C4-2B (cell line): ENCODE measurements around the gene CRLF1.

Experiments used
- H3K27ac ChIP-seq: fragments of 450-650 bp; 2 replicates; pipeline ENCODE4 v1.5.1; 2017
- ZFX ChIP-seq: fragments of 450-650 bp; IDR thresholded peaks from 2 replicates; pipeline ENCODE4 v1.6.1; 2017
- TF ChIP-seq, protein P1 (sequence below): fragments of 450-650 bp; conservative IDR thresholded peaks from 2 replicates; pipeline ENCODE4 v1.5.1; 2017; ENCODE audit warnings: mild to moderate bottlenecking

Gene CRLF1, protein sequence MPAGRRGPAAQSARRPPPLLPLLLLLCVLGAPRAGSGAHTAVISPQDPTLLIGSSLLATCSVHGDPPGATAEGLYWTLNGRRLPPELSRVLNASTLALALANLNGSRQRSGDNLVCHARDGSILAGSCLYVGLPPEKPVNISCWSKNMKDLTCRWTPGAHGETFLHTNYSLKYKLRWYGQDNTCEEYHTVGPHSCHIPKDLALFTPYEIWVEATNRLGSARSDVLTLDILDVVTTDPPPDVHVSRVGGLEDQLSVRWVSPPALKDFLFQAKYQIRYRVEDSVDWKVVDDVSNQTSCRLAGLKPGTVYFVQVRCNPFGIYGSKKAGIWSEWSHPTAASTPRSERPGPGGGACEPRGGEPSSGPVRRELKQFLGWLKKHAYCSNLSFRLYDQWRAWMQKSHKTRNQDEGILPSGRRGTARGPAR

DNA sequence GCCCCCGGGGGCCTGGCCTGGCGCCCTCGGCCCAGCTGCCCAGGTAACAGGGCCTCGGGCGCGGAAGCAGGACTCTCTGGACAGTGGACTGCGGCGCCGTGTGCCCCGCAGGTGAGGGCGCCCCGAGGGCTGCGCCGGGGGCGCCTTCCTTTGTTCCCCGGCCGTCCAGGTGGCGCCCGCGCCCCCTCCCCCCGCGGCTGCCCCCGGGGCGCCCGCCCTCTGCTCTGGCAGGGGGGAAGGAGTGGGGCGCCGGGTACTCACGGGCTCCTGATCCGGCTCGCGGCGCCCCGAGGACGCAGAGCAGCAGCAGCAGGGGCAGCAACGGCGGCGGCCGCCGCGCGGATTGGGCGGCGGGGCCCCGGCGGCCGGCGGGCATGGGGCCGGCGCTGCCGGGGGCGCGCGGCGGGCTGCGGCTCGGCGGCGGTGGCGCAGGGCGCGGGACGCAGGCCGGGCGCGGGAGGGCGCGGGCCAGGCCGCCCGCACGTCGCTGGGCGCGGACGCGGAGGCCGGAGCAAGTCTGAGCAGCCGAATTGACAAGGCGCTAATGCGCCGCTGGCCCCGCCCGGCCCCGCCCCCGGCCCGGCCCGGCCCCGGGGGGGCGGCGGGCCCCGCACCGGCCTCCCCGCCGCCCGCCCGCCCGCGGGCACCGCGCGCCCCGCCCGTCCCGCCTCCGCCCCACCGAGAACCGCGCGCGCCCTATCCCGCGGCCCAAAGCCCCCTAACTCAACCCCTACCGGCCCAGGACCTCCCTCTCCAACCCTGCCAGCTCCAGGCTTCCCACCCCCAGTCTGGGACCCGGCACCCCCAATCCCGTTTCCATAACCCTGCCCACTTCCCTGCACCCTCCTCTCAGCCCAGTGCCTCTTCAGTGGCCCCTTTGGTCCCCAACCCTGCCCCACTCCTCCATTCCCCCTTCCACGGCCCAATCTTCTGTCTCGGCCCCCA lies at the start of gene CRLF1:
CRLF1 (minus strand) TSS at position 519 of the 945 bp plus-strand sequence; CDS start at position 376, 143 bp downstream.
- TF ChIP-seq, protein P1, sequence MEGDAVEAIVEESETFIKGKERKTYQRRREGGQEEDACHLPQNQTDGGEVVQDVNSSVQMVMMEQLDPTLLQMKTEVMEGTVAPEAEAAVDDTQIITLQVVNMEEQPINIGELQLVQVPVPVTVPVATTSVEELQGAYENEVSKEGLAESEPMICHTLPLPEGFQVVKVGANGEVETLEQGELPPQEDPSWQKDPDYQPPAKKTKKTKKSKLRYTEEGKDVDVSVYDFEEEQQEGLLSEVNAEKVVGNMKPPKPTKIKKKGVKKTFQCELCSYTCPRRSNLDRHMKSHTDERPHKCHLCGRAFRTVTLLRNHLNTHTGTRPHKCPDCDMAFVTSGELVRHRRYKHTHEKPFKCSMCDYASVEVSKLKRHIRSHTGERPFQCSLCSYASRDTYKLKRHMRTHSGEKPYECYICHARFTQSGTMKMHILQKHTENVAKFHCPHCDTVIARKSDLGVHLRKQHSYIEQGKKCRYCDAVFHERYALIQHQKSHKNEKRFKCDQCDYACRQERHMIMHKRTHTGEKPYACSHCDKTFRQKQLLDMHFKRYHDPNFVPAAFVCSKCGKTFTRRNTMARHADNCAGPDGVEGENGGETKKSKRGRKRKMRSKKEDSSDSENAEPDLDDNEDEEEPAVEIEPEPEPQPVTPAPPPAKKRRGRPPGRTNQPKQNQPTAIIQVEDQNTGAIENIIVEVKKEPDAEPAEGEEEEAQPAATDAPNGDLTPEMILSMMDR, result no peak
- TF ChIP-seq ZFX, result no peak
- no peak within 1 kb of the TSS for H3K27ac ChIP-seq

DNA sequence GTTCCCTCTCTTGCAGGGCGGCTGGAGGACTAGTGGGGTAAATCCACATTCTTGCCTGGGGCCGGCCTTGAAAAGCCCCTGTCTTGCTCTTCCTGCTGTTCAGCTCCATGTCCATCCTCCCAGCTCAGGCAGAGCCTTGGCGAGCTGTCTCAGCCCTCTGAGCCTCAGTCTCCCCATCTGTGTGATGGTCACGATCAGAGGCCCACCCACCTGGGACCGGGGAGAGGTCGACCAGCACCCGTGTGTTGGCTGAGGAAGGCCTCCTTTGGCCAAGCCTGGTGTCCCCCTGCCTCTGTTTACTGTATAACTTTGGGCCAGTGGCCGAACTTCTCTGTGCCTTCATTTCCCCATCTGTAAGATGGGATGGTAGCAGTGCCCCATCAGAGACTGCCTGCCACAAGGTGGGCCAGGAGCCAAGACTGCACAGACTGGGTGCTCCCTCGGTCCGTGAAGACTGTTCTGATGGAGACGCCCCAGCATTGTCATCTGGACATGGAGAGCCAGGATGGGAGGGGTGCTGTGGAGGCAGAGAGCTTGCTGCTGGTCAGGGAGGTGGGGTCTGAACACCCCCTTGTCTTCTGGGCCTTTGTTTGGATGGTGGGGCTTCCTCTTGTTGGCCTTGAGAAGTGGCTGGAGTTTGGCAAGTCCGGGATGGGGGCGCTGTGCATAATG lies 48.7 kb upstream of the CRLF1 start:
- no peak overlapping the region for H3K27ac ChIP-seq
- no peak for TF ChIP-seq ZFX
- TF ChIP-seq, protein P1, result no peak

DNA sequence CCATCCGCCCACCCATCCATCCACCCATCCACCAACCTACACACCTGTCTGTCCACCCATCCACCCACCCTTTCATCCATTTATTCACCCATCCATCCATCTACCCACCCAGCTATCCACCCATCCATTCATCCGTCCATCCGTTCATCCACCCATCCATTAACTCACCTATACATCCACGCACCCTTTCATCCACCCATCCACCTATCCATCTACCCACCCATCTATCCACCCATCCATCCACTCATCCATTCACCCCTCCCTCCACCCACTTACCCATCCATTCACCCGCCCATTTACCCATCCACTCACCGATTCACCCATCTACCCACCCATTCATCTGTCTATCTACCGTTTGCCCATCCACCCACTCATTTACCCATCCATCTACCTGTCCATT lies 47.9 kb upstream of the CRLF1 start:
- TF ChIP-seq ZFX, result no peak
- TF ChIP-seq, protein P1, result no peak
- H3K27ac ChIP-seq, result no peak overlapping the region

DNA sequence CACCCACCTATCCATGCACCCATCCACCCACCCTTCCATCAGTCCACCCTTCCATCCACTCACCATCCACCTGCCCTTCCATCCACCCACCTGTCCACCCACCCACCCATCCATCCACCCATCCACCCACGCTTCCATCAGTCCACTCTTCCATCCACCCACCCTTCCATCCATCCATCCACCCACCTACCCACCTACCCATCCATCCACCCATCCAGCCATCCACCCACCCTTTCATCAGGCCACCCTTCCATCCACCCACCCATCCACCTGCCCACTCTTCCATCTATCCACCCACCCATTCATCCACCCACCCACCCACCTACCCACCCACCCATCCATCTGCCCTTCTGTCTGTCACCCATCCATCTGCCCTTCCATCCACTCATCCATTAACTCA lies 47.3 kb upstream of the CRLF1 start:
- TF ChIP-seq, protein P1, result no peak
- no peak for TF ChIP-seq ZFX
- no peak overlapping the region for H3K27ac ChIP-seq

DNA sequence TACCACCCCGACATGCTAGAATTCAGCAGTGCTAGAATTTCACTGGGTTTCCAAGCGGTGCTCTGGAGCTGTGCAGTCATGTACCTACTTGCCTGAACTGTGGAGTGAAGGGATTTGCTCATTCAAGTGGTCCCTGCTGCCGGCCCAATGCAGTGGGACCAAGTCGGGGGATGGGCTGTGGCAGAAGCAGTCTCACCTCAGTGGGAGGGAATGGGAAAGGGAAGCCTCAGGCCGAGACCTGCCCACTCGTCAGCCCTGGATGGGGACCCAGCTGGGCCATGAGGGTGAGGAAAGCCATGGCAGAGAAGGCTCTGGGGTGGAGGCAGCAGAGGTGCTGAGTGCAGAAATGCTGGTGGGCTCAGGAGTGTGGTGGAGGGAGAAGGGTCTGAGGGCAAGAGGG lies 45.1 kb upstream of the CRLF1 start:
- no peak overlapping the region for H3K27ac ChIP-seq
- TF ChIP-seq, protein P1, result no peak
- TF ChIP-seq ZFX, result no peak

DNA sequence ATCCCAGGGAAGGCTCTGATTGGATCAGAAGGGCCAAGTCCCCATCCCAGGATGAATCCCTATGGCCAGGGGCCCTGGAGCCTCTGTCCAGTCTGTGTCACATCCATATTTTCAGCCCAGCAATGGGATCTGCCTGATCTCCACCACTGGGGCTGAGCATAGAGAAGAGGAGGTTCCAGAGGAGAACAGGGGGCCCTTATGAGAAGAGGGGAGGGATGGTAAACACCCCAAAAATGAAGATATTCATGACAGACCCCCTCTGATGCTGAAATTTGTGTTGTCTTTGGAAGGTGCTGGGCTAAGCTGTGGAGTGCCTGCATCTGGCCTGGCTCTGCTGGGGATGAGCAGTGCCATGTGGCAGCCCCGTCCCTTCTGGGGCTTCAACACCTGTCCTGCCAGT lies 44.7 kb upstream of the CRLF1 start:
- TF ChIP-seq, protein P1, result no peak
- no peak for TF ChIP-seq ZFX

More for the DNA sequence above, 44.7 kb upstream of the CRLF1 start:
- no peak overlapping the region for H3K27ac ChIP-seq
